Choroid plexus epithelial cell (primary cell): Measurements from ENCODE around the gene TH.

Experiments
- DNase-seq: peaks from one replicate; pipeline ENCODE4 v3.0.0-alpha.2; 2010; ENCODE audit warnings: low read depth
- H3K4me3 ChIP-seq: 2 replicates; pipeline ENCODE4 v1.5.1; 2011; ENCODE audit warnings: low read depth, mild to moderate bottlenecking, control low read depth, low read length, moderate library complexity
- TF ChIP-seq, protein P1 (sequence below): conservative IDR thresholded peaks from 2 replicates; pipeline ENCODE4 v1.5.1; 2011; ENCODE audit warnings: low read depth, mild to moderate bottlenecking, control low read depth, inconsistent platforms, low read length, moderate library complexity

Gene TH

DNA sequence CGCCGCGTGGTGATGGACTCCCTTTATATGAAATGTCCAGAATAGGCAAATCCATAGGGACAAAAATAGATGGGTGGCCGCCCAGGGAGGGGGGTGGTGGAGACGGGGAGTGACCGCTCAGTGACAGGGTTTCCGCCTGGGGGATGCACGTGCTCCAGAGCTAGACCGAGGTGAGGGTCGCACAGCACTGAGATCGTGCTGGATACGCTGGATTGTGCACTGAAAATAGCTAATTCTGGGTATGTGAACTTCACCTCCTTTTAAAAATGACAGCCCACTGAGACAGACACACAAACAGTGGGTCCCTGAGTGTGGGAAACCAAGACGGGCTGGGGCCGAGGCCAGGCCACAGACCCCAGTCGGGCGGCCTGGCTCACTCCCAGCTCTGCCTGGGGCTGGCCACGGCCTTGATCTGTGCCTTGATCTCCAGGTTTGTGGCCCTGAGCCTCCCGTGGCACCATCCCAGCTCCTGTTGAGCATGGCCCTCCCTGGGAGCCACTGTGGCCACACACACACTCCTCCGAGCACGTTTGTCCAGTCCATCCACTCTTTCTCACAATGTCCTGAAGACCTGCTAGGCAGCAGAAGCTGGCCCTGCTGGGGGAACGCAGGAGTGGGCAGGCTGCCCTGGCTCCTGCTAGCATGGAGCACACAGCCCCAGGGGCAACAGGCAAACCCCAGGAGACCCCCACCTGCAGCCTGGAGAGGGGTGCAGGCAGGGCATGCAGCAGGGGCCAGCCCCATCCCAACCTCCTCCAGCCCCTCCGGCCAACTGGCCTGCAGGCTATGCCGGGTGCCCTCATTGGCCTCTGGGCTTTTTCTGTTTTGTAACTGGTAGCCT lies 41.0 kb upstream of the TH start:
- DNase-seq: no peak
- TF ChIP-seq, protein P1, sequence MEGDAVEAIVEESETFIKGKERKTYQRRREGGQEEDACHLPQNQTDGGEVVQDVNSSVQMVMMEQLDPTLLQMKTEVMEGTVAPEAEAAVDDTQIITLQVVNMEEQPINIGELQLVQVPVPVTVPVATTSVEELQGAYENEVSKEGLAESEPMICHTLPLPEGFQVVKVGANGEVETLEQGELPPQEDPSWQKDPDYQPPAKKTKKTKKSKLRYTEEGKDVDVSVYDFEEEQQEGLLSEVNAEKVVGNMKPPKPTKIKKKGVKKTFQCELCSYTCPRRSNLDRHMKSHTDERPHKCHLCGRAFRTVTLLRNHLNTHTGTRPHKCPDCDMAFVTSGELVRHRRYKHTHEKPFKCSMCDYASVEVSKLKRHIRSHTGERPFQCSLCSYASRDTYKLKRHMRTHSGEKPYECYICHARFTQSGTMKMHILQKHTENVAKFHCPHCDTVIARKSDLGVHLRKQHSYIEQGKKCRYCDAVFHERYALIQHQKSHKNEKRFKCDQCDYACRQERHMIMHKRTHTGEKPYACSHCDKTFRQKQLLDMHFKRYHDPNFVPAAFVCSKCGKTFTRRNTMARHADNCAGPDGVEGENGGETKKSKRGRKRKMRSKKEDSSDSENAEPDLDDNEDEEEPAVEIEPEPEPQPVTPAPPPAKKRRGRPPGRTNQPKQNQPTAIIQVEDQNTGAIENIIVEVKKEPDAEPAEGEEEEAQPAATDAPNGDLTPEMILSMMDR: no peak
- no peak overlapping the region for H3K4me3 ChIP-seq

DNA sequence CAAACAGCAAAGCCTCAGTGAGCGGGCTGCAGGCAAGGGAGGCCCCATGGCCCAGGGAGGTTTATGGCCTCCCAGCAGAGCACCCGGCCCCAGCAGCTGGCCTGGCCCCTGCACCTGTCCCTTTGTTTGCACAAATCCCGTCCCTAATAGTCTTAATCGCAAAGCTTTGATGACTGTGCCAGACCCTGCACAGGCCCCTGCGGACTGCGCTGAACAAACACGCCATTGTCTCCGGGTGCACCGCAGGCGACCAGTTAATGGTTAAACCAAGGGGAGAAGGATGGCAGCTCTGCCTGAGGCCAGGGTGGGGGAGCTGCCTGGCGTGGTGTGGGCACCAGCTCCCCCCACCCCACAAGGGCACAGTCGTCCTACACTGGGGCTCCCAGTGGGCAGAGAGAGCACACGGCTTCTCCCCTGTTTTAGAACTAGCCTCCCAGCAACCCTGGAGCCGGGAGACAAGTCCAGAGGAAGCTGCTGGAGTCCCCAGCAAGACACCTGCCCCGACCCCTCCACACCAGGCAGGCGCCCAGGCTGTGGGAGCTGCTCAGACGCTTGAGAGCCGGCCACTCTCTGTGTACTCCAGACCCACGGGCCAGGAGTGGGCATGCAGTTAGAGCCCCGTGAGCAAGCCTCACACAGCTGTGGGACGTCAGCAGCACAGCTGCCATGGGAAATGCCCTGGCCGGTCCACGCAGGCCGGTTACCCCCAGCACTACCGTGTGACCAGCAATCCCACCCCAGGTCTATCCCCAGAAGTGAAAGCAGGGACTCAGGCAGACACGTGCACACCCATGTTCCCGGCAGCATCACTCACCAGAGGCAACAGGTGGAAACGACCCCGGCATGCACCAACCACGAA lies 39.7 kb upstream of the TH start:
- TF ChIP-seq, protein P1: no peak
- no peak overlapping the region for H3K4me3 ChIP-seq
- DNase-seq: no peak

DNA sequence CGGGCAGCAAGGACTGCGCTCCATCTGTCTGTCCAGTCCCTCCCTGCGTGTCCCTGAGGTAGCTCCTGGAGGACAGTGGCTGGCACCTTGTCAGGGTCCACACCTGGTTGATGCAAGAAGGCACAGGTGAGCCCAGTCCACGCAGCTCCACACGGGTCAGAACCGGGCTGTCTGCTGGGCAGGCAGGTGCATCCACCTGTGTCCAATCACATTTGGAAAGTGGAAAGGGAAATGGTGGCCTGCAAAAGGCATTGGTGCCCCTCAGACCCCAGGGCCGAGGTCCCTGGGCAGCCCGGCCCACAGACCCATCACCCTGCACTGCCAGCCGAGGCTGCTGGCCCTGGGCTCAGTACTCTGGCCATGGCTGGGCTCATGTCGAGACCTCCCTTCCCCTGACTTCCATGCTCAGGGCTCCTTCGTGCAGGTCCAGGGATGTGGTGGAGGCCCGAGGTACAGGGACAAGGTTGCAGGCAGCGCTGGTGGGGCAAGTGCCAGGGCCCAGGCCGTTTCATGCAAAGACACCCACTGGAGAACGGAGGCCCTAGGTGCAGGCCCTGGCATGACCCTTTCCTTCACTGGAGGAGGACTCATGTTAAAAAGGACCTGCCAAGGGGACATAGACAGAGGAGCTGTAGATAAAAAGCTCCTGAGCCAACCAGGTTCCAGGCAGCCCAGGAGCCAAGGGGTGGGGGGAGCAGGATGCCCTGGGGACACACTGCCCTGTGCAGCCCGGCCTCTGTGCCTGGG lies 38.9 kb upstream of the TH start:
- TF ChIP-seq, protein P1: no peak
- DNase-seq: no peak
- H3K4me3 ChIP-seq: no peak overlapping the region

DNA sequence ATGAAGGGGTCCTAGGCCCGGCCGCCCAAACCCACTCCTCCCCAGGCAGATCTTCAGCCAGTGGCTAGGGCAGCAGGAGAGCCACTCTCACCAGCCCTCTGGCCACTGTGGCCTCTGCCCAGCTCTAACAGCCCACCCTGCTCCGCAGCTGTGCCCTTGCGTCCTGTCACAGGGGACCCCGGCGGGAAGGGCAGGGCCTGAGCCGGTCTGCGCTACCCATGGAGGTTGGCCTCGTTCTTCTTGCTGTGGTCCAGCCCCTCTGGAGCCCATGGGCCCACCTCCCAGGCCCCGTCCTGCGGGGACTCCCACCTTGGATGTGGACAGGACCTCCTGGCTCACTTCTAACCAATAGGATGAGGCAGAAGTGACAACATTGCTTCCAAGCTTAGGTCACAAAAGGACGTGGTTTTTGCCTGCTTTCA lies 38.3 kb upstream of the TH start:
- TF ChIP-seq, protein P1: no peak

DNA sequence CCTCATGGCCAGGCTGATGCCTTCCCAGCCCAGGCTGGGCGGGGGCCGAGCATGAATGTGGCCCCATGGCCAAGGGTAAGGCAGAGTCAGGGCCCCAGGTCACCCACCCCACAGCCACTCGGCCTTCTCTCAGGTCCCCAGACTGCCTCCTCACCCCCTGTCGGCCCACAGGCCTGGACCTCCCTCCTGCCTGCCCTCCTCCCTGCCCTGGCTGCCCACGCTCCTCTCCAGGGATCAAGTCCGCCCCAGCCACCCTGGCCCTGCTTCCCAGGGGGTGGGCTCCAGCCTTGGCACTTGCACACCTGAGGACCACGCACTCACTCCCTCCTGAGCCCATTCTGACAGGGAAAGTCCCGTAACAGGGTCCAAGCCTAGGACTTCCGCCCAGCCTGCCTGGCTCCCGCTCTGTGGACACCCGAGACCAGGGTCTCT lies 37.8 kb upstream of the TH start:
- no peak overlapping the region for H3K4me3 ChIP-seq
- DNase-seq: no peak
- TF ChIP-seq, protein P1: no peak

More for the DNA sequence above, 38.3 kb upstream of the TH start:
- no peak overlapping the region for H3K4me3 ChIP-seq
- DNase-seq: no peak

DNA sequence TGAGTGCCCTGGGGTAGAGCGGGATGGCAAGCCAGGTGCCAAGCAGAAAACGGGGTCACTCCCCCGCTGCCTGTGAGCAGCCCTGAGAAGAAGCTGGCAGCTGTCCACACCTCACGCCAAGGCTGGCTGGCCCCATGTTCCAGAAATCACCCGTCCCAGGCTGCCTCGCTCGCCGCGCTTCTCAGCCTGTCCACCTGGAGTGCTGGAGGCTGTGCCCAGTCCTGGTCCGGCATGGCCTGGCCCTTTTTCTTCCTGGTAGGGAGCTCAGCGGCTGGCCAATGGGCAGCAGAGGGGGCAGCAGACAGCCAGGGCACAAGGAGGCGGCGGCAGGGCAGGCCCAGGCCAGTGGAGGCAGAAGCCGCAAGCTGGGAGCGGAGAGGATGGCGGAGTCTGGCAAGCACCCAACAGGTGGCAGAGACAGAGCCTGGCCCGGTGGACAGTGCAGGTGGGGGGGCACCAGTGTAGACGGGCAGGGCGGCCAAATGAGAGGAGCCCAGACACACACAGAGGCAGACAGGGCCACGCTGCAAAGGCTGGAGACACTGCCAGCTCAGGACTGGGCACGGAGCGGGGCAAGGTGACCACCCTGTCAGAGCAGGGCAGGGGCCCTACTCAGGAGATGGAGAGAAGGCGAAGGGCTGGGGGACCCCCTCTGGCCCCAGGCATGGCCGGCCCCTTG lies 37.2 kb upstream of the TH start:
- TF ChIP-seq, protein P1: no peak
- DNase-seq: no peak
- no peak overlapping the region for H3K4me3 ChIP-seq
